GM12874 (cell line): ENCODE data around the gene PAPPA.

Experiments used
- TF ChIP-seq, protein P1 (sequence below): IDR thresholded peaks from 2 replicates; pipeline ENCODE4 v1.5.1; 2011; ENCODE audit warnings: low read depth, mild to moderate bottlenecking, control low read depth, low read length, moderate library complexity; ENCODE audit not compliant: insufficient read depth

PAPPA gene

DNA sequence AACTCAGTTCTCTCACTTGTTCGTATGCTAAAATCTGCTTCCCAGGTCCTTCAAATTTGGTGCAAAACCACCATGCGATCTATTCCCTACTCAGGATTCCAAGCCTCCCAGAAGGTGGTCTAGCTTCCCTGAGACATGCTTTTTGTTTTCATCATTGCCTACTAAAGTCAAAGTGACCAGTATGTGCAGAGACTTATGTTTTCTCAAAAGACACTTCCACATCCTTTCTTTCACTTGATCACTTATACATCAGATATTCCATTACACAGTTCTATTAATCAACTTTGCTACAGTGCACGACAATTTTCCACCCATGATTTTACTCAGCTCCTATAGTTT is 242.1 kb downstream of the PAPPA start:
- TF ChIP-seq, protein P1, sequence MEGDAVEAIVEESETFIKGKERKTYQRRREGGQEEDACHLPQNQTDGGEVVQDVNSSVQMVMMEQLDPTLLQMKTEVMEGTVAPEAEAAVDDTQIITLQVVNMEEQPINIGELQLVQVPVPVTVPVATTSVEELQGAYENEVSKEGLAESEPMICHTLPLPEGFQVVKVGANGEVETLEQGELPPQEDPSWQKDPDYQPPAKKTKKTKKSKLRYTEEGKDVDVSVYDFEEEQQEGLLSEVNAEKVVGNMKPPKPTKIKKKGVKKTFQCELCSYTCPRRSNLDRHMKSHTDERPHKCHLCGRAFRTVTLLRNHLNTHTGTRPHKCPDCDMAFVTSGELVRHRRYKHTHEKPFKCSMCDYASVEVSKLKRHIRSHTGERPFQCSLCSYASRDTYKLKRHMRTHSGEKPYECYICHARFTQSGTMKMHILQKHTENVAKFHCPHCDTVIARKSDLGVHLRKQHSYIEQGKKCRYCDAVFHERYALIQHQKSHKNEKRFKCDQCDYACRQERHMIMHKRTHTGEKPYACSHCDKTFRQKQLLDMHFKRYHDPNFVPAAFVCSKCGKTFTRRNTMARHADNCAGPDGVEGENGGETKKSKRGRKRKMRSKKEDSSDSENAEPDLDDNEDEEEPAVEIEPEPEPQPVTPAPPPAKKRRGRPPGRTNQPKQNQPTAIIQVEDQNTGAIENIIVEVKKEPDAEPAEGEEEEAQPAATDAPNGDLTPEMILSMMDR, result no peak

DNA sequence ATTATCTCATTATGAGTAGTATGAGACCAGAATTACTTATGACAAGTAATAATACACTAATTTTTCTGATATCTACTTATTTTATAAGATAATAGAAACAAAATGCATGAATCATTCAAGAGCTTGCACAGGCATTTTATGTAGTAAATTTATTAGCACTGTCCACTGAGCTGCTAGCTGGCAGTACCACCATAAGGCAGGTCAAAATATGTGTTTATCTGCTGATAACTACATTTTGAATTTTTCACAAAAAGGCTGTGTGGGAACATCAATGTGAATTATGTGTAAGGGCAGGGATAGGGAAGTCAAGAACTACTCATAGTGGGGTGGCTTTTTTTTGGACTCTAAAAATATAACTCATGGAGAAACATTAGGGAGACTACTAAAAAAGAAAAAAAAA is 249.6 kb downstream of the PAPPA start:
- TF ChIP-seq, protein P1, result no peak

DNA sequence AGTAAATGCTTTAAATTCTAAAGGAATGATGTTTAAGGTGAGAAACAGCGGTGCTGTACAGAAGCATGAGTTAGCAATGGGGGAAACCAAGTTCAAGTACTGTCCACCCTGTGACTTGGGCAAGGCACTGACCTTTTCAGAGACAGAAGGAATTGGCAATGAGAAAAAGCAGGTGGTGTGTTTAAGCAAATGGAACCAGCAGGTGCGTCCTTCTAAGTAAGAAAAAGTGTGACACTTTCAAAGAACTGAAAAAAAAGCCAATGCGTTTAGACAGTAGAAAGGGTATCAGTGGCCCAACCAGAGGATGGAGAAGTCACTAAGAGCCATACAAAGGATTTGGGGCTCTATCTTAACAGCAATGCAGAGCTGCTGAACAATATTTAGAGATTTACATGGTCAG is 250.6 kb downstream of the PAPPA start:
- TF ChIP-seq, protein P1, result no peak

DNA sequence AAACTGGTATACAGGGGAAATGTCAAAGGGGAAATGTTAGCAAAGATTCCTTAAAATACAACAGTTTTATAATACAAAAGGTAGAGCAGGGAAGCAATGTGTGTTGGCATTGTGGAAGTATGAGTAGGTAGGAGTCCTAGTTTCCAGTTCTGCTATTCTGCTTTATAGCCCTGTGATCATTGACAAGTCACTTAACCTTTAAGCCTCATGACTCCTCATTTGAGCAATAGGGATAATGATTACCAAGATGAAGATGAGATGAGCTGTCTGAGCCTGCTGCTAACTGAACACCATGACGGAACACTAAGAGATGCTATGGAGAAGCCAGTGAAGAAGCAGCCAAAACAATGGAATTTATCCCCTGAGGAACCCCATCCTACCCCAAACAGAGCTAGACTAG is 251.7 kb downstream of the PAPPA start:
- TF ChIP-seq, protein P1, result no peak

DNA sequence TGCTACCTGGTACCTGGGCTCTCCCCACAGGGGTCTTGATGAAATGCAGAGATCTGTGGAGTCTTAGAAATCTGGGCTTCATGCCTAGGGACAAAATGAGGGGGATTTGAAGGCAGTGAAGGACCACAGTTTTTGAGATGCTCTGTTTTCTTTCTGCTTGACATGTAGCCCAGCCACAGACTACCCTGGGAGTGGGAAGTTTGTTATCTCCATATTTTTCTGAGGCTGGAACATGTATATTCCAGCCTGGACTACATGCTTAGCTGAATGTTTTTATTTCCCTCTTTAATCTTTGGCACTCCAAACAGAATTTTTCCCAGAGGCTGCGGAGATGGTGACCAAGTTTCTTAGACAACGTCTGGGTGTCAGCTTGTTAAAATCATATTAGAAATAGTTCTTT is 252.9 kb downstream of the PAPPA start:
- TF ChIP-seq, protein P1, result no peak

DNA sequence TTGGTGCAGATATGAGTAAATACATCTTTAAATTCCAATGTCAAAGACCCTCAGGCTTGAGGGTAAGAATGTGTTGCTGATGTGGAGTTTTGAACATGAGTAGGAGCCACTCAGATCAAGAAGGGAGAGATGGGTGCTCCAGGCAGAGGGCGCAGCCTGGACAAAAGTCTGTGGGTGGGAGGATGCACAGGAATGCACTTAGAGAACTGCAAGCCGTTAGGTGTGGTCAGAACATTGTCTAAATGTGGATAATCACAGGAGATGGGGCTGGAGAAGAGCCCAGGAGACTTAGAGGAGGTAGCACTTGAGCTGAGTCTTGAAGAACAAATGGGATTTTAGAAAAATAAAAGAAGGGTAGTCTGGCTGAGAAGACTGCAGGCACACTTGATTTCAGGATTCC is 255.5 kb downstream of the PAPPA start:
- TF ChIP-seq, protein P1, result no peak

DNA sequence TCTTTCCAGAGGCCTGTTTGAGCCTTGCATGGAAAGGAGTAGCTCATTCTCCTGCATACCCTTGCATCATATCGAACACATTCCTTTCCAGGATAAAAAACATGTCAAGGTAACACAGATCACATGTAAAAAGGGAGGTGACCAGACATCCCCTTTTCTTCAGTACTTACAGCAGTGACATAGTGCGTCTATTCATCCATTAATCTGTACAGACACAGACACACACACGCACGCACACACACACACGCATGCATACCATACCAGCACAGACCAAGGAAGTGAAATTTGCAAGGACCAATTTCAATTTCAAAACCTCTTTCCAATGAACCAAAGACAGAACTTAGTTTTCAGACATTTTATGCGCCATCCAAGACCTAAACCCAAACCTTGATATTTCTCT is 256.0 kb downstream of the PAPPA start:
- TF ChIP-seq, protein P1, result no peak

DNA sequence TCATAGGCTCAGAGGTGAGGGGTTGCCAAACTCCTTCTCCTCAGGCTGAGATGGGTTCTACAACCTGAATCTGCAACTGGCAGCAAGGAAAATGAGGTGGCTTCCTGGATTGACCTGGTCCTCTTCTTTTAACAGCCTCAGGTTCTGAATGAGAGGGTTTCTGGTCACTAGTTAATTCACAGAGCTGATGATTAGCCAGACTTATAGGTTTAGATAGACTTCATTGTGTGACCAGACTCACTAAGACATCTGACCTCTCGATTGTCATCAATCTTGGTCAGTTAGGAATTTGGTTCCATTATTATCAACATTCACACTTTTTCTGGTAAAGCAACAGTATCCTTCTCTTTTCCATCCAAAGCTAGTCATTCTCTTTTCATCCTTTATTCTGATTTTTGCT is 257.9 kb downstream of the PAPPA start:
- TF ChIP-seq, protein P1, result no peak
